BE2C (cell line): ENCODE results near the gene GABRD.

Experiments
- DNase-seq: peaks from one replicate; pipeline ENCODE4 v3.0.0-alpha.2; 2020
- H3K27me3 ChIP-seq: fragments of 250-450 bp; sonication (Bioruptor Pico); 2 replicates; pipeline ENCODE4 v1.5.1; 2020; ENCODE audit warnings: mild to moderate bottlenecking
- H3K36me3 ChIP-seq: fragments of 250-450 bp; sonication (Bioruptor Pico); 2 replicates; pipeline ENCODE4 v1.5.1; 2020; ENCODE audit warnings: mild to moderate bottlenecking
- H3K4me1 ChIP-seq: fragments of 250-450 bp; sonication (Bioruptor Pico); 2 replicates; pipeline ENCODE4 v1.5.1; 2020
- H3K4me3 ChIP-seq: 2 replicates; pipeline ENCODE4 v1.5.1; 2011; ENCODE audit warnings: low read depth, low read length
- H3K9me3 ChIP-seq: fragments of 250-450 bp; sonication (Bioruptor Pico); 2 replicates; pipeline ENCODE4 v1.5.1; 2020
- TF ChIP-seq, protein P1 (sequence below): IDR thresholded peaks from 2 replicates; pipeline ENCODE4 v1.5.1; 2012; ENCODE audit warnings: mild to moderate bottlenecking, low read depth, low read length

GABRD gene

DNA sequence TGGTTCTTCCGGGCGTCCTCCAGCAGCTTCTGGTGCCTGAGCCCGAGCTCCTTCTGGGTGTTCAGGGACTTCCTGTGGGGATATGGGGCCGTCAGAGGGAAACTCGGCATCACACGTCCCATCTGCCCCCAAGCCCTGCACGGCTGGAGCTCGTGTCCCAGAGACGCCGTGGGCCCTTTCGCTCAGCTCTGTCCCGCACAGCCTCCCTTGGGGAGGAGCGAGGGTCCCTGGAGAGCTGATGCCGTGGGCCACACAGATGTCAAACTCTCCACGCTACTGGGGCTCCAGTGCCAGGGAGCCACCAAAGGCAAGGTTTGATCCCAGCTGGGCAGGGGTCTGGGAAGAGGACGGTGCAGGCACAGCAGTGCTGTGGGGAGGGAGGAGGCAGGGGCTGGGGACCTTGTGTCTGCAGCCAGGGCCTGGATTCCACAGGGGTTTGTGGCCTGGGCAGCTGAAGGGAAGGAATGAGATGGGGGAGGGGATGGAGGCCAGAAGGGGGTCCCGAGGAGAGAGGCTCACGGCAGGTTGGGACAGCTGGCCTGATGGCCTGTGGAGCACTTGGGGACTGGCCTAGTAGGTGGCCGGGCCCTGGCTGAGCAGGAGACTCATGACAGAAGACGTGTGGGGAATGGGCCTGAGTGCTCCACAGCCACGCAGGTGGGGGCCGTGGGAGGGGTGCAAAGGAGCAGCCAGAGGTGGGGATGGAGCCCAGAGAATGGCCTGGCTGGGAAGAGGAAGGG lies 46.0 kb upstream of the GABRD start:
- Histone ChIP-seq H3K4me1 (no peaks in the 10 kb centered on the region), H3K27me3 (peaks cover 45% of the 10 kb centered on the region), H3K36me3 (no peaks in the 10 kb centered on the region), H3K9me3 (peaks cover 4% of the 10 kb centered on the region), H3K4me3 (no peak overlapping the region)
- TF ChIP-seq, protein P1, sequence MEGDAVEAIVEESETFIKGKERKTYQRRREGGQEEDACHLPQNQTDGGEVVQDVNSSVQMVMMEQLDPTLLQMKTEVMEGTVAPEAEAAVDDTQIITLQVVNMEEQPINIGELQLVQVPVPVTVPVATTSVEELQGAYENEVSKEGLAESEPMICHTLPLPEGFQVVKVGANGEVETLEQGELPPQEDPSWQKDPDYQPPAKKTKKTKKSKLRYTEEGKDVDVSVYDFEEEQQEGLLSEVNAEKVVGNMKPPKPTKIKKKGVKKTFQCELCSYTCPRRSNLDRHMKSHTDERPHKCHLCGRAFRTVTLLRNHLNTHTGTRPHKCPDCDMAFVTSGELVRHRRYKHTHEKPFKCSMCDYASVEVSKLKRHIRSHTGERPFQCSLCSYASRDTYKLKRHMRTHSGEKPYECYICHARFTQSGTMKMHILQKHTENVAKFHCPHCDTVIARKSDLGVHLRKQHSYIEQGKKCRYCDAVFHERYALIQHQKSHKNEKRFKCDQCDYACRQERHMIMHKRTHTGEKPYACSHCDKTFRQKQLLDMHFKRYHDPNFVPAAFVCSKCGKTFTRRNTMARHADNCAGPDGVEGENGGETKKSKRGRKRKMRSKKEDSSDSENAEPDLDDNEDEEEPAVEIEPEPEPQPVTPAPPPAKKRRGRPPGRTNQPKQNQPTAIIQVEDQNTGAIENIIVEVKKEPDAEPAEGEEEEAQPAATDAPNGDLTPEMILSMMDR = no peak
- DNase-seq = no peak

DNA sequence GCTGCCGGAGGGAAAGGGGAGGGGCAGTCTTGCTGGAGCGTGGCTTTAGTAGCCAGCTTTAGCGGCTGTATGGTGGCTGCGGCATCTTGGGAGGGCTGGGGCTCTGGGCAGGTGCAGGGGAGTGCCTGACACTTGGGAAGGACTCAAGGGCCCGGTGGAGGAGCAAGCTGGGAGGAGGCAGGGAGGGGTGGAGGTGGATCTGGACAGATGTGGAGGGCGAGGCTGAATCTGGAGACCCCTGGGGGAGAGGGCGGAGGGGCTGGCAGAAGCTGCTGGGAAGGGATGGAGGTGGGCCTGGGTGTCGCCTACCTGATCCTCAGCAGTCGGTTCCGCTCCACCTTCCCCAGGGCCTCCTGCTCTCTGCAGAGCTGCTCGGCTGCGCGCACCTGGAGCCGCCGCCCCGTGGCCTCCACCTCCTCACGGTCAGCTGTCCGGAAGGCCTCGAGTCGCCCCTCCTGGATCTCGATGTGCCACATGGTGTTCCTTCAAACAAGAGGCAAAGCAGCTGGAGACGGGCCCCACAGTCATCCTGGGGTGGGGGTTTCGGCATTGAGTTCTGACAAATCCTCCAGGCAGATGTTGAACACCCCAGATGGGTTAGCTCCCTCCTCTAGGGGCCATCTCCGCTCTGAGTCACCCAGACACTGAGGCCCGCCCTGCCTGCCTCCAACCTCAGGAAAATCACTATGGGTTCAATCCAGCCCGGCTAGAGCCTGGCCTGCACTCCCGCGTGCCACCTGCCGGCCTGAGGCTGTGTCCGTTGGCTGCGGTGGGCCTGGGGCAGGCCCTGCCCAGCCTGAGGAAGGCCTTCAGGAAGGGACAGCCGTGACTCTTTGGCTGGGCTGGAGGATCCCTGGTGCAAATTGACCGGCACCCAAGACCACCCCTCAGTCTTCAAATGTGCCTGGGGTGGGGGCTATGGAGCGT lies 45.2 kb upstream of the GABRD start:
- Histone ChIP-seq H3K4me1 (no peaks in the 10 kb centered on the region), H3K27me3 (peaks cover 39% of the 10 kb centered on the region), H3K4me3 (no peak overlapping the region), H3K36me3 (no peaks in the 10 kb centered on the region), H3K9me3 (peaks cover 4% of the 10 kb centered on the region)
- TF ChIP-seq, protein P1 = 0 out of 2 replicates have a peak, but pooled peaks have one; percentile 22
- no peak for DNase-seq

DNA sequence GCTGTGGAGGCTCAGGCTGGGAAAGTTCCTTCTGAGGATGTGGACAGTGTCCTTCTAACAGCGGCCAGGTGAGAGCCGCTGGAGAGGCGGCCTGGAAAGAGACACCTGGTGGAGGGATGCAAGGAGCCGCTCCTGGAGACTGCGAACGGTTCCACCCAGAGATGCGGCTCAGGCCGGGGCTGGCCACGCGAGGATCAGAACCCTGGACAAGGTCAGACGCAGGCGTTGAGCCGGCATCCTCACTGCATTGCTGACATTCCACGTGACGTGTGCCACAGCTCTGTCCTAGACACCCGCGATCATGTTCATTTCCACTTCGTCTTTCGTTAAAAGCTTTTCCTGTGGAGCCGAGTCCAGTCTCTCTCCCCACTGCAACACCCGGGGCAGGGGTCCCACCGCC lies 44.3 kb upstream of the GABRD start:
- peaks cover 4% of the 10 kb centered on the region for H3K9me3 ChIP-seq
- H3K27me3 ChIP-seq = peaks cover 37% of the 10 kb centered on the region
- TF ChIP-seq, protein P1 = no peak
- no peak overlapping the region for H3K4me3 ChIP-seq
- H3K36me3 ChIP-seq = no peaks in the 10 kb centered on the region
- DNase-seq = no peak
- H3K4me1 ChIP-seq = no peaks in the 10 kb centered on the region

DNA sequence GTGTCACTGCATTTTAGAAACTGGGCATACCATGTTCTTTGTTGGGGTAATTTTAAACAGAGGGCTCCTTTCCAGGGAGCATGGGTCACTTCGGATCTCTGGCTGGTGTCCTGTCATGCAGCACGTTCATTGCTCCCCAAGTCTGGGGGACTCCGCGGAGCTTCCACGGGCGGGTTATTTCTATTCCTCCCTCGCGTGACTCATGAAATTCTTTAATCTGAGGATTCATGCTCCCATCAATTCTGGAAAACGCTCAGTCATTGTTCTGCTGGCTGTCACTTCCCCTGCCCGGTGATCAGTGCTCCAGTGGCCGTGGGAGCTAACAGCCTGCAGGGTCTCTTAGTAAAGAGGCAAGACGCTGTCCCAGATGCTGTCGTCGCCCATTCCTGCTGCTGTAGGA lies 43.6 kb upstream of the GABRD start:
- TF ChIP-seq, protein P1 = no peak
- no peak overlapping the region for H3K4me3 ChIP-seq
- peaks cover 4% of the 10 kb centered on the region for H3K9me3 ChIP-seq
- no peaks in the 10 kb centered on the region for H3K36me3 ChIP-seq
- H3K27me3 ChIP-seq = peaks cover 37% of the 10 kb centered on the region
- no peak for DNase-seq
- H3K4me1 ChIP-seq = no peaks in the 10 kb centered on the region

DNA sequence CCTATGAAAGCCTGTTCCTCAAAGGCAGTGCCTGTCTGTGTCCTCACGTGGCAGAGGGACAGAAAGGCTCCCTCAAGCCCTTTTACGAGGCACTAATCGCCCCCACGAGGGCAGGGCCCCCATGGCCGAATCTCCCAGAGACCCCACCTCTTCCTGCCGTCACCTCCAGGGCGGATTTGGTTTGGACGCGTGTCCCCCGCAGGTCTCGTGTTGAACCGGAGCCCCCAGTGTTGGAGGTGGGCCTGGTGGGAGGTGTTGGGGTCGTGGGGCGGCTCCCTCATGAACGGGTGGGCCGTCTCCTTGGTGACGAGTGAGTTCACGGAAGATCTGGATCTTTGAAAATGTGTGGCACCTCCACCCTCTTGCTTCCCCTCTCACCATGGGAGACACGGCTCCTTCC lies 43.1 kb upstream of the GABRD start:
- Histone ChIP-seq H3K9me3 (peaks cover 4% of the 10 kb centered on the region), H3K4me1 (no peaks in the 10 kb centered on the region), H3K4me3 (no peak overlapping the region), H3K27me3 (peaks cover 37% of the 10 kb centered on the region), H3K36me3 (no peaks in the 10 kb centered on the region)
- TF ChIP-seq, protein P1 = no peak
- no peak for DNase-seq
